K562 (cell line): ENCODE data around the gene XPC. TPM values are rescaled to one million over a fixed set of nuclear protein-coding genes. Genes with fewer than 3 reads are reported as not detected.

Source experiments
- ARID3A ChIP-seq: IDR thresholded peaks from 2 replicates; pipeline ENCODE4 v1.6.1; 2012; ENCODE audit warnings: low read depth, low read length, improper control_type of control experiment, borderline replicate concordance
- ATF2 ChIP-seq: sonication (generic); formaldehyde crosslinking; IDR thresholded peaks from 2 replicates; pipeline ENCODE4 v1.8.1; 2022; ENCODE audit warnings: missing genetic modification reagents
- CHAMP1 ChIP-seq: fragments of 450-650 bp; IDR thresholded peaks from 2 replicates; pipeline ENCODE4 v1.6.1; 2016; ENCODE audit warnings: mild to moderate bottlenecking
- GABPB2 ChIP-seq: fragments of 250-450 bp; sonication (Bioruptor Pico); conservative IDR thresholded peaks from 2 replicates; pipeline ENCODE4 v1.5.1; 2021; ENCODE audit warnings: mild to moderate bottlenecking
- HBP1 ChIP-seq: fragments of 450-650 bp; formaldehyde crosslinking; IDR thresholded peaks from 2 replicates; pipeline ENCODE4 v1.4.0; 2022; ENCODE audit warnings: missing genetic modification characterization
- HDAC2 ChIP-seq: fragments of 450-650 bp; IDR thresholded peaks from 2 replicates; pipeline ENCODE4 v1.6.1; 2016; ENCODE audit warnings: mild to moderate bottlenecking
- ILF3 ChIP-seq: fragments of 450-650 bp; IDR thresholded peaks from 2 replicates; pipeline ENCODE4 v1.6.1; 2018; ENCODE audit warnings: antibody characterized with exemption, mild to moderate bottlenecking, moderate library complexity, borderline replicate concordance
- MYBL2 ChIP-seq, 2 experiments: fragments of 450-650 bp in 1 of 2; sonication (generic) in 1 of 2; formaldehyde crosslinking in 1 of 2; IDR thresholded peaks; 2 replicates each; pipeline versions ENCODE4 v1.6.1 to v1.8.1; 2017 to 2022; ENCODE audit warnings: borderline replicate concordance in 1 of 2, inconsistent platforms in 1 of 2, low read depth in 1 of 2, mild to moderate bottlenecking in 1 of 2, missing genetic modification reagents in 1 of 2, moderate library complexity in 1 of 2
- PCBP1 ChIP-seq: fragments of 200-400 bp; formaldehyde crosslinking; IDR thresholded peaks from 2 replicates; pipeline ENCODE4 v1.6.1; 2018; ENCODE audit warnings: mild to moderate bottlenecking, low read depth, low read length; ENCODE audit not compliant: poor library complexity, severe bottlenecking
- RERE ChIP-seq: sonication (generic); formaldehyde crosslinking; IDR thresholded peaks from 2 replicates; pipeline ENCODE4 v1.8.0; 2023; ENCODE audit warnings: missing genetic modification reagents, mild to moderate bottlenecking, borderline replicate concordance
- ZNF79 ChIP-seq: fragments of 250-450 bp; sonication (Bioruptor Pico); IDR thresholded peaks from 2 replicates; pipeline ENCODE4 v1.4.0; 2020; ENCODE audit warnings: low read depth, mild to moderate bottlenecking, moderate library complexity
- polyA plus RNA-seq, 8 experiments: library from polyadenylated mRNA; depleted of rRNA in 4 of 8; stranded (reverse) in 5 of 8; unstranded in 3 of 8; fragments of >200 nt; fragmentation: Nextera tagmentation in 2 of 8; fragmentation: Illumina TruSeq in 1 of 8; extraction: Ambion mirVana in 2 of 8; extraction: Trizol in 1 of 8; gene quantifications; 2 replicates each; pipeline versions ENCODE4 v1.2.1 to v1.2.3, GENCODE V29; 2011 to 2014; ENCODE audit warnings: inconsistent platforms in 1 of 8, missing spikeins in 1 of 8
- total RNA-seq, 7 experiments: library from RNA; depleted of rRNA in 6 of 7; stranded (reverse); fragments of >200 nt in 6 of 7; fragmentation: Illumina TruSeq in 2 of 7; extraction: Trizol in 2 of 7; gene quantifications; 2 replicates each; pipeline versions ENCODE4 v1.2.1 to v1.2.3, GENCODE V29; 2011 to 2021; ENCODE audit warnings: low replicate concordance in 1 of 7

The XPC gene
- total and polyA plus RNA-seq, 9 of the 15 experiments (the other 6 are each of a cell fraction or from before 2014, with no cell fraction given): 3.8 to 54.7 (median 41.3) TPM

GRCh38 chr3:14204515-14205284 is 26.3 kb upstream of the XPC start (continued):
- TF ChIP-seq RERE (CRISPR knock-in tag) (no peak), ZNF79 (no peak), ILF3 (no peak), ATF2 (CRISPR knock-in tag) (no peak), ARID3A (peak; percentile 94), HDAC2 (peak; percentile 78), HBP1 (0 out of 2 replicates have a peak, but pooled peaks have one; percentile 23), MYBL2 (IDR thresholded peaks at IDR 0.05; ENCODE audit: low read depth) (peak; percentile 78), MYBL2 (CRISPR knock-in tag; IDR thresholded peaks at IDR 0.05; ENCODE audit: borderline replicate concordance) (no peak), CHAMP1 (no peak), PCBP1 (no peak), GABPB2 (CRISPR knock-in tag) (no peak)
